IMR-90 (cell line): Measurements from ENCODE around the gene GPR137.

ENCODE experiments used
- CEBPB ChIP-seq: IDR thresholded peaks from 2 replicates; pipeline ENCODE4 v1.6.1; 2012; ENCODE audit warnings: low read depth, low read length, improper control_type of control experiment
- CTCF ChIP-seq: conservative IDR thresholded peaks from 2 replicates; pipeline ENCODE4 v1.5.1; 2012; ENCODE audit warnings: mild to moderate bottlenecking, low read depth, low read length, improper control_type of control experiment
- POLR2A ChIP-seq: IDR thresholded peaks from 2 replicates; pipeline ENCODE4 v1.6.1; 2012; ENCODE audit warnings: mild to moderate bottlenecking, low read depth, low read length
- SMC3 ChIP-seq: fragments of 150-350 bp; IDR thresholded peaks from 2 replicates; pipeline ENCODE4 v1.6.1; 2016; ENCODE audit warnings: low read depth, mild to moderate bottlenecking, antibody characterized with exemption, low read length, moderate library complexity
- USF2 ChIP-seq: fragments of 150-350 bp; IDR thresholded peaks from 2 replicates; pipeline ENCODE4 v1.6.1; 2017; ENCODE audit warnings: mild to moderate bottlenecking, antibody characterized with exemption, low read length, low read depth

- TF ChIP-seq SMC3 = no peak
- no peak for TF ChIP-seq CTCF
- no peak for TF ChIP-seq POLR2A
- TF ChIP-seq USF2 = no peak
- no peak for TF ChIP-seq CEBPB
Observed at GRCh38 chr11:64291752-64292459, 6.3 kb downstream of the GPR137 start.
